ENCODE measurements around the gene KMT2E. TPM values are rescaled to one million over a fixed set of nuclear protein-coding genes. Genes with fewer than 3 reads are reported as not detected.

KMT2E gene
- total RNA-seq, 1 experiment from 2014 or later, result 68.1 TPM

DNA sequence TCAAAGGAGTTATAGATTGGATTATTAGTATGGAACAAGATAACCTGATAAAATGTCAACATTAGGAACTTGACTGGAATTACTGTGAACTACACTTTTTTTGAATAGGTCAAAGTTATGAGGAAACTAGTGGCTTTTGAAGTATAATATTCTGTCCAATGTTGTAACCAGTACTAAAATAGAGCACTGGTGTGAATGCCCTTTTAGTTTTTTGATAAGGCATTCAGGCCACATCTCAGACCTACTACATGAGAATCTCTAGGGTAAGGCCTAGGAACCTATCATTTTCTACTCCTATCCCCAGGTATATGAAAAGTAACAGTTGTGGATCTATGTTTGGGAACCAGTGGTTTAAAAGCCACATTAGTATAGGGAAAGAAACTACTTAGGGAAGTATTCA lies 16.4 kb downstream of the KMT2E start:
- Histone ChIP-seq H3K4me1 (replicated peaks; ENCODE audit: insufficient read depth) (no peaks in the 10 kb centered on the region), H3K4me3 (no peak overlapping the region), H2AFZ (no peak overlapping the region), H3K27me3 (ENCODE audit: insufficient read depth, low read depth) (no peaks in the 10 kb centered on the region), H4K20me1 (ENCODE audit: insufficient read depth) (peaks cover 44% of the 10 kb centered on the region), H3K79me2 (ENCODE audit: low read depth) (peaks cover 91% of the 10 kb centered on the region), H3F3A (ENCODE audit: insufficient read depth, low read depth) (no peaks in the 10 kb centered on the region), H3K36me3 (ENCODE audit: low read depth) (no peaks in the 10 kb centered on the region), H3K9me2 (ENCODE audit: insufficient read depth) (no peaks in the 10 kb centered on the region), H3K9me3 (ENCODE audit: insufficient read depth, low read depth) (peaks cover 2% of the 10 kb centered on the region; the same call in 1 of the 2 replicates), H3K27ac (no peak overlapping the region), H3K4me2 (no peak overlapping the region)
- intact Hi-C loops (cut with micrococcal nuclease; ENCODE audit: unreplicated experiment), result no loop called here
- ChIA-PET POLR2A (ENCODE audit: unreplicated experiment) (no interaction called here), CTCF (no interaction called here)
- no peak for DNase-seq
- no peak for TF ChIP-seq EZH2 (IDR thresholded peaks at IDR 0.05; ENCODE audit: low read depth)
- TF ChIP-seq, protein P1, sequence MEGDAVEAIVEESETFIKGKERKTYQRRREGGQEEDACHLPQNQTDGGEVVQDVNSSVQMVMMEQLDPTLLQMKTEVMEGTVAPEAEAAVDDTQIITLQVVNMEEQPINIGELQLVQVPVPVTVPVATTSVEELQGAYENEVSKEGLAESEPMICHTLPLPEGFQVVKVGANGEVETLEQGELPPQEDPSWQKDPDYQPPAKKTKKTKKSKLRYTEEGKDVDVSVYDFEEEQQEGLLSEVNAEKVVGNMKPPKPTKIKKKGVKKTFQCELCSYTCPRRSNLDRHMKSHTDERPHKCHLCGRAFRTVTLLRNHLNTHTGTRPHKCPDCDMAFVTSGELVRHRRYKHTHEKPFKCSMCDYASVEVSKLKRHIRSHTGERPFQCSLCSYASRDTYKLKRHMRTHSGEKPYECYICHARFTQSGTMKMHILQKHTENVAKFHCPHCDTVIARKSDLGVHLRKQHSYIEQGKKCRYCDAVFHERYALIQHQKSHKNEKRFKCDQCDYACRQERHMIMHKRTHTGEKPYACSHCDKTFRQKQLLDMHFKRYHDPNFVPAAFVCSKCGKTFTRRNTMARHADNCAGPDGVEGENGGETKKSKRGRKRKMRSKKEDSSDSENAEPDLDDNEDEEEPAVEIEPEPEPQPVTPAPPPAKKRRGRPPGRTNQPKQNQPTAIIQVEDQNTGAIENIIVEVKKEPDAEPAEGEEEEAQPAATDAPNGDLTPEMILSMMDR (conservative IDR thresholded peaks at IDR 0.05), result no peak
- BruUV-seq (replicated peaks), result no TSS peak

DNA sequence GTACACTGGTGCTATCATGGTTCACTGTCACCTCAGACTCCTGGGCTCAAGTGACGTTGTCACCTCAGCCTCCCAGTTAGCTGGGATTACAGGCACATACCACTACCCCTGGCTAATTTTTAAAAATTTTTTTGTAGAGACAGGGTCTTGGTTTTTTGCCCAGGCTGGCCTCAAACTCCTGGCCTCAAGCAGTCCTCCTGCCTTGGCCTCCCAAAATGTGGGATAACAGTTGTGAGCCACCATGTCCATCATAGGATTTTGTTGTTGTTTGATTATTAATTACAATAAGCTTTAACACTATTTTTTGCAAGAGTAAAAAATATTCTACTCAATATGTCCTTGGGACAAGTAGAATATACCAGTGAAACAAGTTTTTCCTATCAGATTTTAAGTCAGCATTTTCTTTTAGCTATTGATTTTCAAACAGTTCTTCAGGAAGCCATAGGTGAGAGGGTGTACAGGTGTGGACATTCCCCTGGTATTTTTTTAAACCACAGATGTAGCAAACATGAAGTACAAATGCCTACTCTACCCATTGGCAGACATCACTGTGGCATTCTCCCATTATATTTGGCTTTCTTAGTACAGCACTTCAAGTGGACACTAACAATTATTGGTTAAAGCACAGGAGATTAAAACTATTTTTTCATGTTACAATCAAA lies 18.7 kb downstream of the KMT2E start:
- no peak for DNase-seq
- Histone ChIP-seq H3K9me3 (ENCODE audit: insufficient read depth, low read depth) (no peaks in the 10 kb centered on the region), H3K79me2 (ENCODE audit: low read depth) (peaks cover 92% of the 10 kb centered on the region), H4K20me1 (ENCODE audit: insufficient read depth) (peaks cover 49% of the 10 kb centered on the region), H3K4me2 (no peak overlapping the region), H3K9me2 (ENCODE audit: insufficient read depth) (no peaks in the 10 kb centered on the region), H3K27ac (no peak overlapping the region), H3K36me3 (ENCODE audit: low read depth) (no peaks in the 10 kb centered on the region), H3F3A (ENCODE audit: insufficient read depth, low read depth) (no peaks in the 10 kb centered on the region), H3K4me3 (no peak overlapping the region), H2AFZ (no peak overlapping the region), H3K4me1 (replicated peaks; ENCODE audit: insufficient read depth) (no peaks in the 10 kb centered on the region), H3K27me3 (ENCODE audit: insufficient read depth, low read depth) (no peaks in the 10 kb centered on the region)
- TF ChIP-seq EZH2 (IDR thresholded peaks at IDR 0.05; ENCODE audit: low read depth), result no peak
- TF ChIP-seq, protein P1 (conservative IDR thresholded peaks at IDR 0.05), result no peak
- ChIA-PET POLR2A (ENCODE audit: unreplicated experiment) (no interaction called here), CTCF (no interaction called here)
- intact Hi-C loops (cut with micrococcal nuclease; ENCODE audit: unreplicated experiment), result no loop called here
- BruUV-seq (replicated peaks), result no TSS peak

DNA sequence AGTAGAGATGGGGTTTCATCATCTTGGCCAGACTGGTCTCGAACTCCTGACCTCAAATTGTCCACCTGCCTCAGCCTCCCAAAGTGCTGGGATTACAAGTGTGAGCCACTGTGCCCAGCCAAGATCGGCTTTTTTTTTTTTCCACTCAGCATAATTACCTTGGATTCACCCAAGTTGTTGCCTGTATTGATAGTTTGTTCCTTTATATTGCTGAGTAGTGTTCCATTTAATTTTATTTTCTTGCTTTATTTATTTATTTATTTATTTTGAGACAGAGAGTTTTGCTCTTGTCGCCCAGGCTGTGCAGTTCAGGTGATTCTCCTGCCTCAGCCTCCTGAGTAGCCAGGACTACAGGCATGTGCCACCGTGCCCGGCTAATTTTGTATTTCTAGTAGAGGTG lies 21.3 kb downstream of the KMT2E start:
- ChIA-PET CTCF (no interaction called here), POLR2A (ENCODE audit: unreplicated experiment) (no interaction called here)
- Histone ChIP-seq H4K20me1 (ENCODE audit: insufficient read depth) (peaks cover 59% of the 10 kb centered on the region), H3F3A (ENCODE audit: insufficient read depth, low read depth) (no peaks in the 10 kb centered on the region), H3K4me2 (no peak overlapping the region), H3K27me3 (ENCODE audit: insufficient read depth, low read depth) (no peaks in the 10 kb centered on the region), H3K4me1 (replicated peaks; ENCODE audit: insufficient read depth) (no peaks in the 10 kb centered on the region), H3K4me3 (no peak overlapping the region), H3K79me2 (ENCODE audit: low read depth) (peaks cover 91% of the 10 kb centered on the region), H3K9me2 (ENCODE audit: insufficient read depth) (no peaks in the 10 kb centered on the region), H3K36me3 (ENCODE audit: low read depth) (no peaks in the 10 kb centered on the region), H3K9me3 (ENCODE audit: insufficient read depth, low read depth) (no peaks in the 10 kb centered on the region), H2AFZ (no peak overlapping the region), H3K27ac (no peak overlapping the region)
- TF ChIP-seq, protein P1 (conservative IDR thresholded peaks at IDR 0.05), result no peak
- TF ChIP-seq EZH2 (IDR thresholded peaks at IDR 0.05; ENCODE audit: low read depth), result no peak
- no peak for DNase-seq
- no TSS peak for BruUV-seq (replicated peaks)
- intact Hi-C loops (cut with micrococcal nuclease; ENCODE audit: unreplicated experiment), result no loop called here

Data from PC-9 (cell line).